Right atrium auricular region (tissue), 2 donors: ENCODE measurements around the gene MYH10. TPM values are rescaled to one million over a fixed set of nuclear protein-coding genes. Genes with fewer than 3 reads are reported as not detected.

Source experiments
- DNase-seq: peaks from one replicate; pipeline ENCODE4 v3.0.0-alpha.2; 2019; ENCODE audit warnings: low spot score
- H3K27ac ChIP-seq, 2 donors: fragments of 200-600 bp; sonication (generic); 1 replicate in 1 of 2; 2 replicates in 1 of 2; pipeline ENCODE4 v1.5.1; 2016 to 2019
- H3K27me3 ChIP-seq, 2 donors: fragments of 200-600 bp; sonication (generic); one replicate each; pipeline versions ENCODE4 v1.5.1 to v1.6.0; 2017 to 2019
- H3K36me3 ChIP-seq: fragments of 200-600 bp; sonication (generic); one replicate; pipeline ENCODE4 v1.5.1; 2016
- H3K4me1 ChIP-seq, 2 donors: fragments of 200-600 bp; sonication (generic); one replicate each; pipeline versions ENCODE4 v1.5.1 to v1.6.0; 2017 to 2019
- H3K4me3 ChIP-seq, 2 donors: fragments of 200-600 bp; sonication (generic); 1 replicate in 1 of 2; 2 replicates in 1 of 2; pipeline ENCODE4 v1.5.1; 2017 to 2019; ENCODE audit warnings: mild to moderate bottlenecking in 1 of 2, moderate library complexity in 1 of 2
- H3K9me3 ChIP-seq, 2 donors: fragments of 200-600 bp; sonication (generic); one replicate each; pipeline ENCODE4 v1.5.1; 2019
- total RNA-seq, 2 donors: library from RNA; depleted of rRNA; stranded (reverse); fragments of >200 nt; gene quantifications; one replicate each; pipeline ENCODE4 v1.1.0, GENCODE V29; 2016
- TF ChIP-seq, protein P1 (sequence below), 2 donors: fragments of 200-600 bp; sonication (generic); IDR thresholded peaks; one replicate each; pipeline ENCODE4 v1.5.1; 2019; ENCODE audit warnings: antibody characterized with exemption in 2 of 2

The MYH10 gene
- total RNA-seq, 2 donors from 2014 or later = 48.9 to 49.1 TPM

DNA sequence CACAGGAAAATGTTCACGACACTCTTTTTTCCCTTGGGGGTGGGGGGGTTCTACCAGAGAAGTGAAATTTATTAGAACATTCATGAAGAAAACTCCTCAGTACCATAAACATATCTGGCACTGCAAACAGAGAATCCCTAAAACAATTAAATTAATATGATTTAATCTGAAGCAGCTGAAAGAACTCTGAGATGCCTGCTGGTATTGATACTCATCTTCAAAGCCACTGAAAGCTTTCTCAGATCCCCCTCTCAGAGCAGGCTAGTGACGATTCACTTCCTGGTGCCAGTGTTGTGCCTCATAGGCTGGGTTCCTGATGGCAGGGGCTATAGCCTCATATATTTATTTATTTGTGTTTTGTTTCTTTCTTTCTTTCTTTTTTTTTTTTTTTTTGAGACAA lies 52.7 kb downstream of the MYH10 start:
- Histone ChIP-seq H3K36me3 (peaks cover 4% of the 10 kb centered on the region), H3K27ac (no peak overlapping the region), H3K27me3 (no peaks in the 10 kb centered on the region), H3K4me3 (no peak overlapping the region), H3K4me1 (peaks cover 0 to 6% of the 10 kb centered on the region in 2 donors), H3K9me3 (no peaks in the 10 kb centered on the region)
- TF ChIP-seq, protein P1, sequence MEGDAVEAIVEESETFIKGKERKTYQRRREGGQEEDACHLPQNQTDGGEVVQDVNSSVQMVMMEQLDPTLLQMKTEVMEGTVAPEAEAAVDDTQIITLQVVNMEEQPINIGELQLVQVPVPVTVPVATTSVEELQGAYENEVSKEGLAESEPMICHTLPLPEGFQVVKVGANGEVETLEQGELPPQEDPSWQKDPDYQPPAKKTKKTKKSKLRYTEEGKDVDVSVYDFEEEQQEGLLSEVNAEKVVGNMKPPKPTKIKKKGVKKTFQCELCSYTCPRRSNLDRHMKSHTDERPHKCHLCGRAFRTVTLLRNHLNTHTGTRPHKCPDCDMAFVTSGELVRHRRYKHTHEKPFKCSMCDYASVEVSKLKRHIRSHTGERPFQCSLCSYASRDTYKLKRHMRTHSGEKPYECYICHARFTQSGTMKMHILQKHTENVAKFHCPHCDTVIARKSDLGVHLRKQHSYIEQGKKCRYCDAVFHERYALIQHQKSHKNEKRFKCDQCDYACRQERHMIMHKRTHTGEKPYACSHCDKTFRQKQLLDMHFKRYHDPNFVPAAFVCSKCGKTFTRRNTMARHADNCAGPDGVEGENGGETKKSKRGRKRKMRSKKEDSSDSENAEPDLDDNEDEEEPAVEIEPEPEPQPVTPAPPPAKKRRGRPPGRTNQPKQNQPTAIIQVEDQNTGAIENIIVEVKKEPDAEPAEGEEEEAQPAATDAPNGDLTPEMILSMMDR (IDR thresholded peaks at IDR 0.05) = no peak
- no peak for DNase-seq

- Histone ChIP-seq H3K27me3 (no peaks in the 10 kb centered on the region), H3K4me1 (peaks cover 0 to 6% of the 10 kb centered on the region in 2 donors), H3K4me3 (no peak overlapping the region), H3K27ac (no peak overlapping the region), H3K9me3 (no peaks in the 10 kb centered on the region), H3K36me3 (peaks cover 4% of the 10 kb centered on the region)
- no peak for DNase-seq
- TF ChIP-seq, protein P1 (IDR thresholded peaks at IDR 0.05) = no peak
Measured at GRCh38 chr17:8576559-8577294, 53.8 kb downstream of the MYH10 start.

DNA sequence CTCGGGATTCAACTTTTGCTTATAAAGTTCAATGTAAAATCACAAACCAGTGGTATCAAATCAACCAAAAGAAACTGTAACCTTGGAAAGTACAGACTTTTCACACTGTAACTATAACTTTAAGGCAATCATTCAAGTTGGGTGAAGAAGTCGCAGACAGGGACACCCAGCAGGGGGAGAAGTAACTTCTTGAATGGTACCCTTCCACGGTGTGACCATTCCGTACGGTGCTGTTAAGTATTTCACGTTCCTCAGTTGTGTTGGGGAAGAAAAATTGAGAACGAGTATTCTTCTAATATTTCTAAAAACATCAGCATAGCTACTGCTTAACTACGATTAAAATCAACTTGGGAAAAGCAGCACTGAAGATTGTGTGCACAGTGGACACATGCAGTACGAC lies 55.8 kb downstream of the MYH10 start:
- Histone ChIP-seq H3K4me1 (no peaks in the 10 kb centered on the region), H3K27ac (no peak overlapping the region), H3K9me3 (no peaks in the 10 kb centered on the region), H3K36me3 (peaks cover 4% of the 10 kb centered on the region), H3K27me3 (no peaks in the 10 kb centered on the region), H3K4me3 (no peak overlapping the region)
- DNase-seq = peak; percentile 65
- TF ChIP-seq, protein P1 (IDR thresholded peaks at IDR 0.05) = peak; percentile 29 to 68

DNA sequence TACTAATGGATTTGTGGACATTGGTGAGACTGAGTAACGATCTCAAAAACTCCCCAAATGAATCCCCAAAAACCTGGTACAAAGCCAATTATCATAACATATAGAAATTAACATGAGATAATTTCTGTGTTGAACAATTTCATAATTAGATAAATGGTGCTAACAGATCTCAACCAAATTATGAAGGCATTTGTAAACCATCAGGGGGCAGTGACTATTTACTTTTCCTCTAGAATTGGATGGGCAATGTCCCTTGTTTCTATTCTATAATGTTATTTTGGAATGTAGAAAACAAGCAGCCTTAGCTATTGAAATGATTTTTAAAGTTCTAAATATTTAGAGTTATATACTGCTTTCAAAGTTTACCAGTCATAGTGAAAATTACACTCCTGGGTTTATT lies 57.8 kb downstream of the MYH10 start:
- no peak overlapping the region for H3K27ac ChIP-seq
- H3K36me3 ChIP-seq = peaks cover 22% of the 10 kb centered on the region

GRCh38 chr17:8563981-8564602 lies 66.4 kb downstream of the MYH10 start:
- H3K36me3 ChIP-seq = peaks cover 26% of the 10 kb centered on the region
- TF ChIP-seq, protein P1 (IDR thresholded peaks at IDR 0.05) = no peak
- H3K27ac ChIP-seq = no peak overlapping the region
- no peaks in the 10 kb centered on the region for H3K27me3 ChIP-seq
- H3K4me3 ChIP-seq = no peak overlapping the region
- no peaks in the 10 kb centered on the region for H3K9me3 ChIP-seq
- no peak for DNase-seq
- H3K4me1 ChIP-seq = no peaks in the 10 kb centered on the region

More for the DNA sequence above, 57.8 kb downstream of the MYH10 start:
- TF ChIP-seq, protein P1 (IDR thresholded peaks at IDR 0.05) = peak in 1 of 2 donors; percentile 54
- H3K9me3 ChIP-seq = no peaks in the 10 kb centered on the region
- no peaks in the 10 kb centered on the region for H3K27me3 ChIP-seq
- no peak overlapping the region for H3K4me3 ChIP-seq
- no peaks in the 10 kb centered on the region for H3K4me1 ChIP-seq
- DNase-seq = no peak
